ENCODE measurements around the gene ANAPC16.
"Not testable (repeated sequence)": the region's sequence is repeated elsewhere in the genome, so short reads cannot be mapped to it uniquely, and the experiment has no call there.

Gene ANAPC16

DNA sequence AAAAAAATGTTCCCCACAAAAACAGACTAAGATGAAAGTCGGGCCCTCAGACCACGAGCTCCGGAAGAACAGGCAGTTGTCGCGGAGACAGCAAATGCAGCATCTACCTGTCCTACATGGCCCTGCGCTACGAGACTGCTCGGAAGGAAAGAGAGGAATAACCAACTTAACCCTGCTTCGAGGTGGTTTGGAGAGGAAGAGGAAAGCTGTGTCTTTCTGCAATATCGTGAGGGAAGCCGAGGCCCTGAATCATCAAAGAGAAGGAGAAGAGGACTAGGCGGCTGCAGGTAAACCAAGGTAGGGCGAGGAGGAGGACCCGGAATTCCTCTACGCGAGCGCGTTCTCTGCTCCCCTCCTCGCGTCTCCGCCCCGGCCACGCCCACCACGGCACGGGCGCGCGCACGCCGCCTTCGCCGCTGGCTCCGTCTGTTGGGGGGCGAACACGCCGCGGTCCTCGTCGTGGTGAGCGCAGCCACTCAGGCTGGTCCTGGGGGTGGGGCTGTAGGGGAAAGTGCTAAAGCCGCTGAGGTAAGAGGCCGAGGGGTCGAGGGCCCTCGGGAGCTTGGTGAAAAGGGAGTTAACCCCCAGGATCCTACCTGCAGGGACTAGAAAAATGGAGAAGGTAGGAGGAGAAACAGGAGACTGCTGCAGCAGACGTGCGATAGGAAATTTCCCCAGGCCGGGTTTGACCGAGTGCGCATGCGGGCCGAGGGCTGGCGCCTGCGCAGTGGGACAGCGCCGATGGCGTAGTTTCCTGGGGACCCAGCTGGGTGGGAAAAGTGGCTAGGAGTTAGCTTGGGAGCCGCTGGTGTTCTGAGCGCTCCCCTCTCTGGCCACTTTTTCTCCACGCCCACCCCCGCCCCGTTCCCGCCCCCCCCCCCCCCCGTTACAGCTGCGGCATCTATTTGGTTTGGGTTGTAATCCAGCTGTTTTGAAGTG, at the start of gene ANAPC16, which contains the start of gene ASCC1:
Gene ANAPC16, plus strand, starts transcription at position 402 of the 939 bp plus-strand sequence. CDS start 7,903 bp downstream, outside the sequence.
Gene ASCC1, minus strand, starts transcription at position 666 of the 939 bp plus-strand sequence. CDS start 2,978 bp downstream, outside the sequence.
- peak; percentile 92 for DNase-seq (ENCODE audit: low spot score)

DNA sequence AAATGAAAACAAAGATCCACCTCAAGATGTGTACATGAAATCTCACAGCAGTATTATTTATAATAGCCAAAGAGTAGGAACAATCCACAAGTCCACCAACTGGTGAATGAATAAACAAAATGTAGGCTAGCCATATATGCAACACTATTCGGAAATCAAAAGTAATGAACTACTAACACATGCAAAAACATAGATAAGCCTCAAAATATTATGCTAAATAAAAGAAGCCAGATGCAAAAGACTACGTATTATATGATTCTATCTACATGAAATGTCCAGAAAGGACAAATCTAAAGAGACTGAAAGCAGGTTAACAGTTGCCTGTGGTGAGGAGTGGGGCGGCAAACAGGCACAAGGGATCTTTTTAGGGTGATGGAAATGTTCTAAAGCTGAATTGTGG, 48.7 kb upstream of the ANAPC16 start:
- no peak for DNase-seq (ENCODE audit: low spot score)

DNA sequence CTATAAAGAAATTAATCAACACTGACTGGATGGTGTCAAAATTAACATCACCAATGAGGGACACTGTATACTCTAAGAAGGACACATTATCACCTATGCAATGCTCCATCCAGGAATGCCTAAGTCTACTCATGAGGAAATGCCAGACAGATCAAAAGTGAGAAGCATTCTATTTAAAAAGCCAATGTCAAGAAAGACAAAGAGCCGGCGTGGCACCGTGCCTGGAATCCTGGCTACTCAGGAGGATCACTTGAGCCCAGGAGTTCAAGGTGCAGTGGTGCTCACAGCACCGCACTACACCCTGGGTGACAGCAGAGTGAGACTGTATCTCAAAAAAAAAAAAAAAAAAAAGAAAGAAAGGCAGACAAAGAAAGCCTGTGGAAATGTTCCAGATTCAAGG, 45.5 kb upstream of the ANAPC16 start:
- peak; percentile 78 for DNase-seq (ENCODE audit: low spot score)

DNA sequence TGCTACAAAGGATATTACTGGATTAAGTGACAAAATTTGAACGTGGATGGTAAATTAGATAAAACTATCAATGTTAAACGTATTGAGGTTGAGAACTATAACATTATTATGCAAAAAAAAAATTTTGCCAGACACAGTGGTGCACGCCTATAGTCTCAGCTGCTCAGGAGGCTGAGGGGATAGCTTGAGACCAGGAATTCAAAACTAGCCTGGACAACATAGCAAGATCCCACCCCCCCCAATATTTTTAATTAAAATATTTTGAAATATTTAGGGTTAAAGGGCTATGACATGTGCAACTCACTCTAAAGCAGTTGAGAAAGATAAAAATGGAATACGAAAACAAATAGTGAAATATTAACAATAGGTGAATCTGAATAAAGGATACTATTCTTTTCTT, 45.1 kb upstream of the ANAPC16 start:
- no peak for DNase-seq (ENCODE audit: low spot score)

DNA sequence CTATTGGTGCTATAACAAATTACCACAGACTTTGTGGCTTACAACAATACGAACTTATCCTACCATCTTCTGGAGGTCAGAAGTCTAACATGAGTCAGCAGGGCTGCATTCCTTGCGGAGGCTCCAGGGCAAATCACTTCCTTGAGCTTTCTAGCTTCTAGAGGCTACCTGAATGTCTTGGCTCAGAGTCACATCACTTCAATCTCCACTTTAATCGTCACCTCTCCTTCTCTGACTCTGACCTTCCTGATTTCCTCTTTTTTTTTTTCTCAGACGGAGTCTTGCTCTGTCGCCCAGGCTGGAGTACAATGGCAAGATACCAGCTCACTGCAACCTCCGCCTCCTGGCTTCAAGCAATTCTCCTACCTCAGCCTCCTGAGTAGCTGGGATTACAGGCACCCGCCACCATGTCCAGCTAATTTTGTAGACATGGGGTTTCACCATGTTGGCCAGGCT, 44.6 kb upstream of the ANAPC16 start:
- DNase-seq (ENCODE audit: low spot score), result peak; percentile 93

DNA sequence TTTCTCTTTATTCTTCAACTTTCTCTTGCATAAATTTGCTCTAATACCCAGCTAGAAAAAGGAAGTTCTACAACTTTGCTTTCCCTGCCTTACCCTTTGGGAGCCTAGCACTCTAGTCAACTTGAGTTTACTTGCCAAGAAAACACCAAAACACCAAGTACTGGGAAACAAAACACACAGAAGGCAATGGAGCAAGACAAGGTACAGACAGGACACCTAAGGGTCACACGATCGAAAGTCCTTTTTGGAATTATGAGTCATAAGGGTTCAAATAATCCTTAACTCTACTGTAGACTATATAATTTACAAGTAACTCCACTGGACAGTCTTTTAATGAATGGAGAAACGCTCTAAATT, 42.6 kb upstream of the ANAPC16 start:
- DNase-seq (ENCODE audit: low spot score), result no peak

GRCh38 chr10:72173619-72174296, 42.1 kb upstream of the ANAPC16 start:
- no peak for DNase-seq (ENCODE audit: low spot score)

DNA sequence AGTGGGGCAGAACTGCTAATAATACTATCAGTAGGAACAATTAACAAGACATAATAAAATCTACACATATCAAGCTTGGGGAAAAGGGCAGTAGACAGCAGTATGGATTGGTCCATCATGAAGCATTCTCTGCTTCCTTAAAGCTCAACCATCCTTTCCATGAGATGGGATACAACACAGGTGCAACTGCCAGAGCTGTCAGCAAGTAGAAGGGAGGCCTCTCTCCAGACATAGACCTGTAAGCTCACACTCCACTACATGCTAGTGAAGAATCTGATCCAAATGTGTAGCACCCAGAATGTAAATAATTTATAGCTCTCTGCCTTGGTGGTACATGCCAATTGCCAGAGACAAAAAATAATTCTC, 41.5 kb upstream of the ANAPC16 start:
- DNase-seq (ENCODE audit: low spot score), result no peak

- DNase-seq (ENCODE audit: low spot score), result no peak
Observed at GRCh38 chr10:72175149-72175548, 40.7 kb upstream of the ANAPC16 start.

GRCh38 chr10:72176701-72177100, 39.1 kb upstream of the ANAPC16 start:
- no peak for DNase-seq (ENCODE audit: low spot score)

DNA sequence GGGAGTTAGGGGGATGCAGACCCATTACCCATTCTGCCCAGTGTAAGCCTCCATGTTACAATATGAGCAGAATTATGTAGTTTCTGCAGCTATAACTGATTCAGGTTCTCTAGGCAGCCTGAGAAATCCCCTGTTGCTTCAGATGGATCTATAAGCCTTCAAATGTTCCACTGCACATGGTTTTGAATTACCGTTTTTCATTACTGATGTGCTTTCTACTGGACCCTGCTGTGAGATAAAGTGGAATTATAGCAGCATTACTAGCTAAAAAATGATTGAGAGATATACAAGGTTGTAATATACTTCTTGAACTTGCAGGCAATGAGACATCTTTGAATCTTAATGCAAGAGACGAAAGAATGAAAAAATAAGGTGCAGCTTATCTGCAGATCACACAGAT, 38.4 kb upstream of the ANAPC16 start:
- no peak for DNase-seq (ENCODE audit: low spot score)

DNA sequence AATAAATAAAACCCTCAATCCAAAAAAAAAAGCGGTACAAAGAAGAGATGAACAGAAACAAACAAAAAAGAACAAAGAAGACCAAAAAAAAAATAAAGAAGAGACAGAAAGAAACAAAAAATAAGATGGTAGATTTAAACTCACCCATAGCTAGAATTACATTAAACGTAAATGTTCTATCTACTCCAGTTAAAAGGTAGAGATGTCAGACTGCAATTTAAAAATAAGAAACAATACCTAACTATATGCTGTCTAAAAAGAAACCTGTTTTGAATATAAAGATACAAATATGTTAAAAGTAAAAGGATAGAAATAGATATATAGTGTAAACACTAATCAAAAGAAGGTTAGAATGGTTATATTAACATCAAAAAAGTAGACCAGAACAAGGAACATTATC, 31.7 kb upstream of the ANAPC16 start:
- DNase-seq (ENCODE audit: low spot score), result no peak

- no peak for DNase-seq (ENCODE audit: low spot score)
Observed at GRCh38 chr10:72186258-72186981, 29.4 kb upstream of the ANAPC16 start.

- no peak for DNase-seq (ENCODE audit: low spot score)
Observed at GRCh38 chr10:72186982-72187330, 28.9 kb upstream of the ANAPC16 start.

DNA sequence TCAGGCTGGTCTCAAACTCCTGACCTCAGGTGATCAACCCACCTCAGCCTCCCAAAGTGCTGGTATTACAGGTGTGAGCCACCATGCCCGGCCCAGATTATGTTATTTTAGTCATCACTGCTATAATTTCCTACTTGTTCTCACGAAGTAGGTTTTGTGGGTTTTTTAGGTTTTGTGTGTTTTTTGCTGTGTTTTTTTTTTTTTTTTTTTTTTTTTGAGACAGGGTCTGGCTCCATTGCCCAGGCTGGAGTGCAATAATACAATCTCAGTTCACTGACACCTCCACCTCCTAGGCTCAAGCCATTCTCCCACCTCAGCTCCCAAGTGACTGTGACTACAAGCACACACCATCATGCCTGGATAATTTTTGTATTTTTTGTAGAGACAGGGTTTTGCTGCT, 20.9 kb upstream of the ANAPC16 start:
- no peak for DNase-seq (ENCODE audit: low spot score)

- DNase-seq (ENCODE audit: low spot score), result no peak
Observed at GRCh38 chr10:72200883-72201282, 14.9 kb upstream of the ANAPC16 start.

- DNase-seq (ENCODE audit: low spot score), result no peak
Observed at GRCh38 chr10:72201293-72201692, 14.5 kb upstream of the ANAPC16 start.

- DNase-seq (ENCODE audit: low spot score), result no peak
Observed at GRCh38 chr10:72204296-72204695, 11.5 kb upstream of the ANAPC16 start.

DNA sequence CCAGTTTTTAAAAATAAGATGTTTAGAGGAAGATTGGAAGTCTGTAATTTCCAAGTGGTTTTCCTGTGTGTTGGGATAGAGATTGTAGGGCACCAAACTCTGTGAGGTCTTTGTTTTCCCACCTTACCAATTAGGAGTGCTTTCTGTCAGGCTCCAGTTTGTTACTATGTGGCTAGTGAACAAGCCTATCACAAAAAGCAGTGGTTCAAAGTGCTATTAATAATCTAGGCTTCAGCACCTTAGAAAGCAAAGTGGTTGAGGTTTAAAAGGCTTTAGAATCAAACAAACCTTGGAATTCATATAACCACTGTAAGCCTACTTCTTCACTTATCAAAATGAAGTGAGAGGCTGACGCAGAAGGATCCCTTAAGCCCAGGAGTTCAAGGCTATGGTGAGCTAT, 11.1 kb upstream of the ANAPC16 start:
- no peak for DNase-seq (ENCODE audit: low spot score)

- no peak for DNase-seq (ENCODE audit: low spot score)
Observed at GRCh38 chr10:72206511-72207229, 9.1 kb upstream of the ANAPC16 start.

GRCh38 chr10:72208526-72208925, 7.3 kb upstream of the ANAPC16 start:
- DNase-seq (ENCODE audit: low spot score), result not testable (repeated sequence)

- DNase-seq (ENCODE audit: low spot score), result not testable (repeated sequence)
Observed at GRCh38 chr10:72211381-72211780, 4.4 kb upstream of the ANAPC16 start.

All from LoVo (cell line).